IPS-NIHi7 (cell line): ENCODE data around the gene DBN1.
A peak's percentile ranks its signal among the peaks of the same experiment; 100 is the strongest.

Source experiments
- DNase-seq: peaks from one replicate; pipeline ENCODE4 v3.0.0; 2012; ENCODE audit warnings: mixed read lengths; ENCODE audit errors: extremely low spot score

The DBN1 gene

GRCh38 chr5:177473443-177474001, at the start of gene DBN1:
Gene DBN1 (minus strand): TSS chr5:177473634. CDS start chr5:177473521, 113 bp downstream.
- peak; percentile 88 for DNase-seq

GRCh38 chr5:177520916-177521513, 47.6 kb upstream of the DBN1 start:
- no peak for DNase-seq

- no peak for DNase-seq
These were observed 46.8 kb upstream of the DBN1 start for GRCh38 chr5:177520271-177520670.

GRCh38 chr5:177519463-177520235, 46.2 kb upstream of the DBN1 start:
- DNase-seq: no peak

- DNase-seq: peak; percentile 98
These were observed 43.5 kb upstream of the DBN1 start, which contains the start of gene DDX41 for GRCh38 chr5:177516601-177517568. Gene DDX41 (minus strand): TSS chr5:177516961. CDS start chr5:177516945, 16 bp downstream.

GRCh38 chr5:177515580-177515979, 42.1 kb upstream of the DBN1 start:
- no peak for DNase-seq

GRCh38 chr5:177514541-177514940, 41.1 kb upstream of the DBN1 start:
- DNase-seq: no peak

GRCh38 chr5:177513500-177513899, 40.1 kb upstream of the DBN1 start:
- no peak for DNase-seq

- DNase-seq: no peak
These were observed 39.4 kb upstream of the DBN1 start for GRCh38 chr5:177512736-177513380.

- no peak for DNase-seq
These were observed 38.6 kb upstream of the DBN1 start for GRCh38 chr5:177511796-177512675.

GRCh38 chr5:177511181-177511580, 37.7 kb upstream of the DBN1 start:
- DNase-seq: no peak

GRCh38 chr5:177510567-177511053, 37.2 kb upstream of the DBN1 start:
- no peak for DNase-seq

- DNase-seq: no peak
These were observed 36.6 kb upstream of the DBN1 start for GRCh38 chr5:177509991-177510566.

GRCh38 chr5:177509381-177509951, 36.0 kb upstream of the DBN1 start, which contains the start of gene DOK3:
Gene DOK3 (minus strand): TSS chr5:177509826. CDS start chr5:177509540, 286 bp downstream.
- DNase-seq: no peak

- DNase-seq: no peak
These were observed 35.4 kb upstream of the DBN1 start for GRCh38 chr5:177508837-177509236.

GRCh38 chr5:177508221-177508611, 34.8 kb upstream of the DBN1 start:
- DNase-seq: no peak

GRCh38 chr5:177507596-177508220, 34.3 kb upstream of the DBN1 start:
- no peak for DNase-seq

- no peak for DNase-seq
These were observed 33.7 kb upstream of the DBN1 start for GRCh38 chr5:177507165-177507564.

- no peak for DNase-seq
These were observed 31.6 kb upstream of the DBN1 start for GRCh38 chr5:177505075-177505474.
